ENCODE measurements around the gene VOPP1.
"Not testable (repeated sequence)": the region's sequence is repeated elsewhere in the genome, so short reads cannot be mapped to it uniquely, and the experiment has no call there.

VOPP1 gene

GRCh38 chr7:55590517-55591281 lies 18.4 kb upstream of the VOPP1 start:
- TF ChIP-seq CTCF (IDR thresholded peaks at IDR 0.05; ENCODE audit: insufficient read depth, low read depth, low read length, missing control alignments) = no peak
- no peak for DNase-seq (ENCODE audit: low read depth)
- no peak overlapping the region for H3K4me3 ChIP-seq (ENCODE audit: low read depth, low read length)

GRCh38 chr7:55589905-55590304 lies 17.6 kb upstream of the VOPP1 start:
- H3K4me3 ChIP-seq (ENCODE audit: low read depth, low read length) = no peak overlapping the region
- no peak for DNase-seq (ENCODE audit: low read depth)
- no peak for TF ChIP-seq CTCF (IDR thresholded peaks at IDR 0.05; ENCODE audit: insufficient read depth, low read depth, low read length, missing control alignments)

GRCh38 chr7:55588976-55589604 lies 16.8 kb upstream of the VOPP1 start:
- no peak for DNase-seq (ENCODE audit: low read depth)
- H3K4me3 ChIP-seq (ENCODE audit: low read depth, low read length) = no peak overlapping the region
- no peak for TF ChIP-seq CTCF (IDR thresholded peaks at IDR 0.05; ENCODE audit: insufficient read depth, low read depth, low read length, missing control alignments)

GRCh38 chr7:55588379-55588699 lies 16.0 kb upstream of the VOPP1 start:
- no peak overlapping the region for H3K4me3 ChIP-seq (ENCODE audit: low read depth, low read length)
- no peak for TF ChIP-seq CTCF (IDR thresholded peaks at IDR 0.05; ENCODE audit: insufficient read depth, low read depth, low read length, missing control alignments)
- no peak for DNase-seq (ENCODE audit: low read depth)

GRCh38 chr7:55587687-55588378 lies 15.5 kb upstream of the VOPP1 start:
- no peak for TF ChIP-seq CTCF (IDR thresholded peaks at IDR 0.05; ENCODE audit: insufficient read depth, low read depth, low read length, missing control alignments)
- DNase-seq (ENCODE audit: low read depth) = no peak

GRCh38 chr7:55582656-55583055 lies 10.4 kb upstream of the VOPP1 start:
- not testable (repeated sequence) for DNase-seq (ENCODE audit: low read depth); H3K4me3 ChIP-seq (ENCODE audit: low read depth, low read length)

More at GRCh38 chr7:55587687-55588378, 15.5 kb upstream of the VOPP1 start:
- H3K4me3 ChIP-seq (ENCODE audit: low read depth, low read length) = no peak overlapping the region

GRCh38 chr7:55576753-55577152 lies 4.5 kb upstream of the VOPP1 start:
- no peak for DNase-seq (ENCODE audit: low read depth)
- no peak for TF ChIP-seq CTCF (IDR thresholded peaks at IDR 0.05; ENCODE audit: insufficient read depth, low read depth, low read length, missing control alignments)
- no peak overlapping the region for H3K4me3 ChIP-seq (ENCODE audit: low read depth, low read length)
